H9 (cell line): ENCODE results near the gene NACAD. TPM values are rescaled to one million over a fixed set of nuclear protein-coding genes. Genes with fewer than 3 reads are reported as not detected.

Source experiments
- DNase-seq: peaks from one replicate; pipeline ENCODE4 v3.0.0-alpha.2; 2017
- H2AFZ ChIP-seq: one replicate; pipeline ENCODE4 v1.6.1; 2013; ENCODE audit warnings: mild to moderate bottlenecking, low read length, control low read depth, moderate library complexity
- H2AK5ac ChIP-seq: 2 replicates; pipeline ENCODE4 v1.6.1; 2013; ENCODE audit warnings: low read length, control low read depth, mixed read lengths; ENCODE audit not compliant: insufficient read length
- H2BK120ac ChIP-seq: one replicate; pipeline ENCODE4 v1.6.1; 2013; ENCODE audit warnings: low read depth, mild to moderate bottlenecking, low read length, control low read depth, inconsistent platforms; ENCODE audit not compliant: poor library complexity, severe bottlenecking
- H2BK12ac ChIP-seq: 2 replicates; pipeline ENCODE4 v1.6.1; 2013; ENCODE audit warnings: low read length, control low read depth, mixed read lengths, low read depth; ENCODE audit not compliant: insufficient read length
- H2BK15ac ChIP-seq: 2 replicates; pipeline ENCODE4 v1.6.1; 2013; ENCODE audit warnings: low read depth, low read length, control low read depth
- H2BK20ac ChIP-seq: one replicate; pipeline ENCODE4 v1.6.1; 2013; ENCODE audit warnings: low read depth, mild to moderate bottlenecking, low read length, control low read depth, inconsistent platforms; ENCODE audit not compliant: poor library complexity, severe bottlenecking
- H2BK5ac ChIP-seq: 2 replicates; pipeline ENCODE4 v1.6.1; 2013; ENCODE audit warnings: low read length, control low read depth, mixed read lengths; ENCODE audit not compliant: insufficient read length
- H3K14ac ChIP-seq: 2 replicates; pipeline ENCODE4 v1.6.1; 2013; ENCODE audit warnings: low read length, control low read depth; ENCODE audit not compliant: insufficient read depth
- H3K18ac ChIP-seq: 2 replicates; pipeline ENCODE4 v1.6.1; 2013; ENCODE audit warnings: low read depth, mild to moderate bottlenecking, mixed read lengths, low read length, control low read depth; ENCODE audit not compliant: insufficient read length
- H3K23ac ChIP-seq: 2 replicates; pipeline ENCODE4 v1.6.1; 2013; ENCODE audit warnings: low read length, control low read depth, mixed read lengths, low read depth; ENCODE audit not compliant: insufficient read length
- H3K23me2 ChIP-seq: 2 replicates; pipeline ENCODE4 v1.6.1; 2013; ENCODE audit warnings: low read depth, mild to moderate bottlenecking, mixed read lengths, low read length, control low read depth; ENCODE audit not compliant: insufficient read length, poor library complexity, severe bottlenecking
- H3K27ac ChIP-seq: 2 replicates; pipeline ENCODE4 v1.5.1; 2013; ENCODE audit warnings: low read length, control low read depth, mixed read lengths, low read depth; ENCODE audit not compliant: insufficient read length
- H3K27me3 ChIP-seq: 2 replicates; pipeline ENCODE4 v1.6.1; 2013; ENCODE audit warnings: low read length, control low read depth, inconsistent platforms; ENCODE audit not compliant: insufficient read depth
- H3K4ac ChIP-seq: 2 replicates; pipeline ENCODE4 v1.6.1; 2013; ENCODE audit warnings: low read depth, mild to moderate bottlenecking, control low read depth, inconsistent platforms, low read length, moderate library complexity
- H3K4me1 ChIP-seq: 2 replicates; pipeline ENCODE4 v1.6.1; 2013; ENCODE audit warnings: low read length, control low read depth, inconsistent platforms; ENCODE audit not compliant: insufficient read depth
- H3K4me2 ChIP-seq: 2 replicates; pipeline ENCODE4 v1.6.1; 2013; ENCODE audit warnings: low read length, control low read depth, mixed read lengths; ENCODE audit not compliant: insufficient read length, insufficient read depth
- H3K56ac ChIP-seq: 2 replicates; pipeline ENCODE4 v1.6.1; 2013; ENCODE audit warnings: low read depth, mild to moderate bottlenecking, mixed read lengths, low read length, control low read depth; ENCODE audit not compliant: insufficient read length
- H3K79me1 ChIP-seq: 2 replicates; pipeline ENCODE4 v1.6.1; 2013; ENCODE audit warnings: low read depth, mild to moderate bottlenecking, moderate library complexity, low read length, control low read depth, inconsistent platforms; ENCODE audit not compliant: insufficient read depth, poor library complexity, severe bottlenecking
- H3K79me2 ChIP-seq: 2 replicates; pipeline ENCODE4 v1.6.1; 2013; ENCODE audit warnings: low read length, control low read depth, inconsistent platforms; ENCODE audit not compliant: insufficient read depth
- H3K9ac ChIP-seq: 2 replicates; pipeline ENCODE4 v1.6.1; 2013; ENCODE audit warnings: low read length, control low read depth, mixed read lengths; ENCODE audit not compliant: insufficient read length; ENCODE audit errors: extremely low read depth
- H3K9me3 ChIP-seq: one replicate; pipeline ENCODE4 v1.6.1; 2013; ENCODE audit warnings: low read depth, low read length, inconsistent platforms; ENCODE audit not compliant: control insufficient read depth
- H3T11ph ChIP-seq: one replicate; pipeline ENCODE4 v1.6.1; 2013; ENCODE audit warnings: mild to moderate bottlenecking, low read length, control low read depth, inconsistent platforms
- H4K20me1 ChIP-seq: one replicate; pipeline ENCODE4 v1.6.1; 2013; ENCODE audit not compliant: control insufficient read depth, insufficient read length, insufficient read depth
- H4K5ac ChIP-seq: 2 replicates; pipeline ENCODE4 v1.6.1; 2013; ENCODE audit warnings: low read depth, mild to moderate bottlenecking, mixed read lengths, low read length, control low read depth; ENCODE audit not compliant: insufficient read length
- H4K8ac ChIP-seq: replicated peaks from 2 replicates; pipeline ENCODE4 v1.6.1; 2013; ENCODE audit warnings: low read length, control low read depth, mixed read lengths, low read depth; ENCODE audit not compliant: insufficient read length
- H4K91ac ChIP-seq: 2 replicates; pipeline ENCODE4 v1.6.1; 2013; ENCODE audit warnings: low read depth, mild to moderate bottlenecking, moderate library complexity, mixed read lengths, low read length, control low read depth; ENCODE audit not compliant: insufficient read length
- H3K27ac Mint-ChIP-seq, 3 experiments: 2 replicates in 2 of 3; 3 replicates in 1 of 3; pipeline ENCODE4 v1.8.0; 2020 to 2021; ENCODE audit warnings: mixed read lengths in 3 of 3, mild to moderate bottlenecking in 1 of 3, moderate library complexity in 1 of 3
- H3K27me3 Mint-ChIP-seq: 2 replicates; pipeline ENCODE4 v1.8.0; 2021; ENCODE audit warnings: low read depth, mild to moderate bottlenecking, moderate library complexity, mixed read lengths
- H3K36me3 Mint-ChIP-seq, 3 experiments: 2 replicates in 2 of 3; 3 replicates in 1 of 3; pipeline ENCODE4 v1.8.0; 2020 to 2021; ENCODE audit warnings: low read depth in 3 of 3, mixed read lengths in 3 of 3; ENCODE audit not compliant: insufficient read depth in 1 of 3
- H3K4me1 Mint-ChIP-seq, 2 experiments: 2 replicates each; pipeline ENCODE4 v1.8.0; 2020; ENCODE audit warnings: mixed read lengths in 2 of 2
- H3K4me3 Mint-ChIP-seq, 2 experiments: 2 replicates in 1 of 2; 3 replicates in 1 of 2; pipeline ENCODE4 v1.8.0; 2020 to 2021; ENCODE audit warnings: mild to moderate bottlenecking in 2 of 2, mixed read lengths in 2 of 2, moderate library complexity in 1 of 2
- H3K9me3 Mint-ChIP-seq, 2 experiments: 2 replicates in 1 of 2; 3 replicates in 1 of 2; pipeline ENCODE4 v1.8.0; 2020; ENCODE audit warnings: mild to moderate bottlenecking in 2 of 2, mixed read lengths in 2 of 2, moderate library complexity in 1 of 2
- WGBS: extraction: QIAGEN DNeasy Blood & Tissue Kit; methylation state at CpG from one replicate; pipeline ENCODE4 v1.1.7; 2013; ENCODE audit warnings: missing lambda C conversion rate, low lambda C conversion rate, mixed read lengths; ENCODE audit not compliant: insufficient read length; ENCODE audit errors: extremely low coverage; 5-methylcytosine and 5-hydroxymethylcytosine counted together
- total RNA-seq: library from RNA; stranded (reverse); gene quantifications from 2 replicates; pipeline ENCODE4 v1.2.1, GENCODE V29; 2021
- TF ChIP-seq, protein P1 (sequence below): fragments of 200-600 bp; sonication (generic); conservative IDR thresholded peaks from 3 replicates; pipeline ENCODE4 v1.8.0; 2021; ENCODE audit warnings: antibody characterized with exemption, mild to moderate bottlenecking

The NACAD gene
- total RNA-seq, 1 experiment from 2014 or later = 8.0 TPM

DNA sequence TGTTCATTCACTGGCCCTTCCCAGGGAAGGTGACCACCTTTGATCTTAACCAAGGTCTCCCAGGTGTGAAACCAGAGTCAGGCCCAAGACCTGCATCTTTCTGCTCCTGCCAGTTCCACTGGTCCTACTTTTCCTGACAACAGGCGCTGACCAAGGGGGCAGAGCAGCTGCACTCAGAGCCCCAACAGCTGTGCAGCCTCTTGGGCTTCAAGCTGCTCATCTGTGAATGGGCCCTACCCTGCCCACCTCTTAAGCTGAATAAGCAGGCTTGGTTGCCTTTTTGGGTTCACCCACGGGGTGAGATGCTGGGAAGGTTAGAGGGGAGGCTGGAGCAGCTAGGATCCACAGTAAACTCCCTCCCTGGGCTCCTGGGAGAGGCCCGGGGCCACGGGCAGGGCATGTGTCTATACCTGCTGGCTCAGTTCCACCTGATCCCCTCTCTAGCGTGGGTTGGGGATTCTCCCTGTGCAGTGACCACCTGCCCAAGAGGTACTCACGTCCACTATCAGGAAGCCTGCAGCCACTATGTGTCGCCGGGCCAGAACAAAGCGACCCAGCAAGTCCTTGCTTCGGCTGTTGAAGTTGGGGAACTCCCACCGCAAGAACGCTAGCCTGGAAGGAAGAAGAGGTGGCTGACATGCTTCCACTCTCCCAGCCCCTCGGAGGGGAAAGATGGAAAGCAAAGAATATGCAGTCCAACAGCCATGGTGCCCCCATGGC lies 12.2 kb upstream of the NACAD start:
- Histone ChIP-seq H2BK15ac (no peak overlapping the region), H3K23me2 (no peaks in the 10 kb centered on the region), H3K14ac (no peak overlapping the region), H2BK5ac (no peak overlapping the region), H2BK120ac (no peak overlapping the region), H3K4me2 (no peak overlapping the region), H4K5ac (no peak overlapping the region), H3K18ac (no peak overlapping the region), H2AFZ (no peak overlapping the region), H3K23ac (no peak overlapping the region), H2AK5ac (no peak overlapping the region), H3T11ph (no peak overlapping the region), H2BK12ac (no peak overlapping the region), H3K9me3 (no peaks in the 10 kb centered on the region), H4K91ac (no peak overlapping the region), H3K4ac (no peak overlapping the region), H3K4me1 (no peaks in the 10 kb centered on the region), H3K27ac (no peak overlapping the region), H3K9ac (no peak overlapping the region), H2BK20ac (no peak overlapping the region), H3K56ac (no peak overlapping the region), H3K27me3 (no peaks in the 10 kb centered on the region), H3K79me1 (no peaks in the 10 kb centered on the region), H3K79me2 (no peaks in the 10 kb centered on the region), H4K8ac (no peak overlapping the region), H4K20me1 (no peaks in the 10 kb centered on the region)
- Mint-ChIP-seq H3K9me3 (no peaks in the 10 kb centered on the region), H3K27me3 (no peaks in the 10 kb centered on the region), H3K36me3 (peaks cover 23 to 71% (median 62%) of the 10 kb centered on the region in 3 experiments), H3K4me3 (no peak overlapping the region), H3K27ac (no peak overlapping the region), H3K4me1 (no peaks in the 10 kb centered on the region)
- WGBS = no CpG with 5 or more reads among the region's 13 CpGs
- no peak for DNase-seq
- TF ChIP-seq, protein P1, sequence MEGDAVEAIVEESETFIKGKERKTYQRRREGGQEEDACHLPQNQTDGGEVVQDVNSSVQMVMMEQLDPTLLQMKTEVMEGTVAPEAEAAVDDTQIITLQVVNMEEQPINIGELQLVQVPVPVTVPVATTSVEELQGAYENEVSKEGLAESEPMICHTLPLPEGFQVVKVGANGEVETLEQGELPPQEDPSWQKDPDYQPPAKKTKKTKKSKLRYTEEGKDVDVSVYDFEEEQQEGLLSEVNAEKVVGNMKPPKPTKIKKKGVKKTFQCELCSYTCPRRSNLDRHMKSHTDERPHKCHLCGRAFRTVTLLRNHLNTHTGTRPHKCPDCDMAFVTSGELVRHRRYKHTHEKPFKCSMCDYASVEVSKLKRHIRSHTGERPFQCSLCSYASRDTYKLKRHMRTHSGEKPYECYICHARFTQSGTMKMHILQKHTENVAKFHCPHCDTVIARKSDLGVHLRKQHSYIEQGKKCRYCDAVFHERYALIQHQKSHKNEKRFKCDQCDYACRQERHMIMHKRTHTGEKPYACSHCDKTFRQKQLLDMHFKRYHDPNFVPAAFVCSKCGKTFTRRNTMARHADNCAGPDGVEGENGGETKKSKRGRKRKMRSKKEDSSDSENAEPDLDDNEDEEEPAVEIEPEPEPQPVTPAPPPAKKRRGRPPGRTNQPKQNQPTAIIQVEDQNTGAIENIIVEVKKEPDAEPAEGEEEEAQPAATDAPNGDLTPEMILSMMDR = no peak
